Activated naive CD4-positive, alpha-beta T cell treated with anti-CD3 and anti-CD28 coated beads for 36 hours (primary cell): ENCODE measurements around the gene KCP. TPM values are rescaled to one million over a fixed set of nuclear protein-coding genes. Genes with fewer than 3 reads are reported as not detected.
A peak's percentile ranks its signal among the peaks of the same experiment; 100 is the strongest.

Experiments used
- CTCF ChIA-PET: fragments of 350-600 bp; sonication (Branson Sonifier 250); formaldehyde crosslinking; loops from one replicate; lab custom pipeline; 2021; ENCODE audit warnings: antibody characterized with exemption; lab: Charles Lee
- DNase-seq: peaks from one replicate; pipeline ENCODE4 v3.0.0-alpha.2; 2020
- H3K27ac Mint-ChIP-seq: one replicate; pipeline ENCODE4 v1.8.0; 2021; ENCODE audit warnings: mild to moderate bottlenecking, mixed read lengths
- H3K27me3 Mint-ChIP-seq: one replicate; pipeline ENCODE4 v1.8.0; 2021; ENCODE audit warnings: low read depth, mixed read lengths
- H3K36me3 Mint-ChIP-seq: one replicate; pipeline ENCODE4 v1.8.0; 2021; ENCODE audit warnings: low read depth, mixed read lengths
- H3K4me1 Mint-ChIP-seq: one replicate; pipeline ENCODE4 v1.8.0; 2021; ENCODE audit warnings: low read depth, mixed read lengths
- H3K4me3 Mint-ChIP-seq: one replicate; pipeline ENCODE4 v1.8.0; 2021; ENCODE audit warnings: mild to moderate bottlenecking, moderate library complexity, mixed read lengths
- H3K9me3 Mint-ChIP-seq: one replicate; pipeline ENCODE4 v1.8.0; 2021; ENCODE audit warnings: mixed read lengths
- intact Hi-C: fragments of 100-400 bp; cut with micrococcal nuclease; formaldehyde crosslinking; loops from one replicate; pipeline ENCODE4 v1.15.1; 2023
- total RNA-seq, 2 experiments: library from RNA; stranded (reverse); gene quantifications; one replicate each; pipeline ENCODE4 v1.2.3, GENCODE V29; 2021

KCP gene
- total RNA-seq, 2 experiments from 2014 or later, result not detected

DNA sequence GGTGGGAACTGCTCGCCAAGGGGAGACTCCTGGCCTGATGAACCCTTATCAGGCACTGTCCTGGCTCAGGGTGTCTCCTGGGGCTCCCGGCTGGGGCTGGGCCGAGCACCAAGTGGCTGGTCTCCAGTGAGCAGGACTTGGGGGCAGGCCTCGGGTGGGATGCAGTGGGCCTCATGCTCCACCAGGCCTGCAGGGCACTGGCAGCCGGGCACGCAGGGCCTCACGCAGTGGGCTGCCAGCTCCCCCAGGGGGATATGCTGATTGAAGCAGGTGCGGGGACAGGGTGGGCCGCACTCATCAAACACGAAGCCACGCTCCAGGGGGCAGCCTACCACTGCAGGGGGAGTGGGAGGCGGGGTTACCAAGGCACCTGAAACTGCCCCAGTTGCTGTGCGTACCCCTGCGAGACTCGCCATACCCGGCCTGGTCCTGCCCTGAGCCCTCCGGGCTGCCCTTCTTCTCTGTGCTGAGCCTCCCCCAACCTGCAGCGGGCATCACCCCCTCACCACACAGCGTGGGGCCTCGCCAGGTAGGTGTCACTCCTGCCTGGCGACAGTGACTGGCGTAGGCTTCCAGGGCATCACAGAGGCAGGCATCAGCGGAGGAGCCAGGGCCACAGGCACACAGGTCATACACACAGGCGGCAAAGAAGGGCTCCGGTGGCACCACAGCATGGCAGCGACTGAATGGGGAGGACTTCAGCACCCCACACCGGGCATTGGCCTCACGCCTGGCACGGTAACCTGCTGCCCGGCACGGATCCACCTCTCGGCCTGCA, 33.3 kb downstream of the KCP start:
- no peak for DNase-seq
- Mint-ChIP-seq H3K9me3 (no peaks in the 10 kb centered on the region), H3K36me3 (no peaks in the 10 kb centered on the region), H3K27ac (no peak overlapping the region), H3K4me1 (peaks cover 2% of the 10 kb centered on the region), H3K4me3 (no peak overlapping the region), H3K27me3 (no peaks in the 10 kb centered on the region)
- CTCF ChIA-PET, result no interaction called here
- intact Hi-C loops, result no loop called here

DNA sequence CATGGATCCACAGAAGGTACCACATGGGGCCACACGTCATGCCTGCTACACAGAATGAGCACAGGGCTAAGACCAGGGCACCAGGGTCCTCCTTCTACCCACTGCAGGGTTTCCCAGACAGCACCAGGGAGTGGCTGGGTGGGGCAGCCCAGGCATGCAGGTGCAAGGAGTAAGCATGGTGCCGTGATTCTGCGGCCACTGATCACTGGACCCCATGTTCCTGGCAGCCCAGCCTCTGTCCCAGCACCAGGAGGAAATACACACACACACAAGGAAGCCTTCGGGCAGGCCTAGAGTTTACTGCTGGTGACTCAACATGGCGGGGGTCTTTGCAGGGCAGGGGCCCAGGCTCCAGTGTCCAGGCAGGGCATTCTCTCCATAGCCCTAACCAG, 33.9 kb downstream of the KCP start:
- Mint-ChIP-seq H3K4me3 (no peak overlapping the region), H3K4me1 (peaks cover 2% of the 10 kb centered on the region), H3K36me3 (no peaks in the 10 kb centered on the region), H3K9me3 (no peaks in the 10 kb centered on the region), H3K27ac (no peak overlapping the region), H3K27me3 (no peaks in the 10 kb centered on the region)
- CTCF ChIA-PET, result no interaction called here
- intact Hi-C loops, result no loop called here
- DNase-seq, result no peak

DNA sequence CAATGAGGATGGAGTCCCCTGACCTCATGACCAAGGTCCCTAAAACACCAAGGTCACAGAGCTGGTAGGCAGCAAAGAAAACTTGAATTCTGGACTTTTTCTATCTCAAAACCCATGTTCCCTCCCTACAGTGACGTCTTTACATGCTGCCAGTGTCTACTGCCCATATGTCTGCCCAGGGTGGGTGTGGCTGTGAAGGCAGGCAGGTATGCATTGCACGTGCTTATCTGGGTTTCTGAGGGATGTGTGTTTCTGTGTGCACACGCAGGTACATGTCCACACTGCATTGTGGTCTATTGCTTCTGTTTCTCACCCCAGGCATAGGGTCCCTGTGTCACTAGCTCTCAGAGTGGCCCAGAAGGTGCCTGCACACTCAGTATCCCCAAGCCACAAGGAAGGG, 34.4 kb downstream of the KCP start:
- Mint-ChIP-seq H3K36me3 (no peaks in the 10 kb centered on the region), H3K4me1 (peaks cover 2% of the 10 kb centered on the region), H3K27ac (no peak overlapping the region), H3K27me3 (no peaks in the 10 kb centered on the region), H3K9me3 (no peaks in the 10 kb centered on the region), H3K4me3 (no peak overlapping the region)
- intact Hi-C loops, result no loop called here
- CTCF ChIA-PET, result no interaction called here
- DNase-seq, result no peak

DNA sequence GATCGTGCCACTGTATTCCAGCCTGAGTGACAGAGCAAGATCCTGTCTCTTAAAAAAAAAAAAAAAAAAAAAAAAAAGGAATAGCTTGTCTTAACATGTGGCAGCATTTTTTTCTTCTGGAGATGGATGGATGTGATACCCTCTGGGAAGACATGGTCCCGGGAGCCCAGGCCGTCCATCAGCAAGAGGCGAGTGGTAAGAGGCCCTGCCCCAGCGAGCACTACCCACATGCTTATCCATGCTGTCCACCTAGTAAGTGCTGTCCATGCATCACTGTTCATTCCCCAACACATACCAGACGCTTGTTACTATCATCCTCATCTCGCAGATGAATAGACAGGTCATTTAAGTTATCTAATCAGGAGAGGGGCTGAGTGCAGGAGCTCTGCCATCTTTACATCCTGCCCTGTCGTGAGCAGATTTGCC, 35.0 kb downstream of the KCP start:
- no peak for DNase-seq
- H3K27me3 Mint-ChIP-seq, result peaks cover 5% of the 10 kb centered on the region
- H3K36me3 Mint-ChIP-seq, result no peaks in the 10 kb centered on the region
- H3K9me3 Mint-ChIP-seq, result no peaks in the 10 kb centered on the region
- H3K27ac Mint-ChIP-seq, result no peak overlapping the region
- CTCF ChIA-PET, result interaction anchor here (0.6 to 0.7 kb wide), 2 partner anchors 98 to 210 kb away, joined by 3 to 5 read pairs; no protein-coding TSS in a partner anchor
- H3K4me1 Mint-ChIP-seq, result peaks cover 2% of the 10 kb centered on the region
- no peak overlapping the region for H3K4me3 Mint-ChIP-seq
- intact Hi-C loops, result no loop called here

DNA sequence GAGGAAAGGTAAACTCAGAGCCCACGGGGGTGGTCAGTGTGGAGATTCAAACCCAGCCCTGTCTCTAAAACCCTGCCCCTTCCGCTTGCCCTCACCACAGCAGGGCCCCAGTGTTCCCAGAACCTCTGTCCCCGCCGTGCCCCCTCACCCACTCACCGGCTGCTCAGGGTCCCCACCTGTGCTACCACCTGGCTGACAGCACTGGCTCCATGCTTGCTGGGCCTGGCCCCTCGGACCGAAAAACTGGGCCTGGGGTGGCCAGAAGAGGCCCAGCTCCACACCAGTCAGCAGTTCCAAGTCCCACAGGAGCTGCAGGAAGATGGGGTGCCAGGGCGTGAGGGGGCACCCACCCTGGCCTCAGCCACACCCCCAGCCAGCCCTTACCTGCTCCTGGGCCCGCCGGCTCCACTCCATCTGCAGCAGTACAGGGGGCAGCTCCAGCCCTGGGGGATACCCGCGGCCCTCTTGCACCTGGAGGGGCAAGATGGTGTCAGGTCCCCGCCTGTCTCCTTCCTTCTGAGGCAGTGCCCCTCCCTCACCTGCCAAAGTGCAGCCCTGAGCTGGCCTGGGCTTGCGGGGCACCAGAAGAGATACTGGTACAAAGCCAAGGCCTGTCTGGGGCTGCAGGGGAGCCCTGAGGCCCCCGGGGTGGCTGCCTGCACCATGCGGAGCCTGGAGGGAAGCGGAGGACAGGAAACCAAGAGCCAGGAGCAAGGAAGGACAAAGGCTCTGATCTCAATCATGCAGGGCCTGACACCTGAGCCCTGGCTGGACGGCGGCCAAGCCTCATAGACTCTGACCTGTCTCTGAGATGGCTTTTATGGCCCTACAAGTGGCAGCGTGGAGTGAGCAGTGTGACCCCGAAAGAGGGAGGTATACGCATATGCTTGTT, 36.1 kb downstream of the KCP start:
- H3K9me3 Mint-ChIP-seq, result no peaks in the 10 kb centered on the region
- H3K4me3 Mint-ChIP-seq, result no peak overlapping the region
- H3K4me1 Mint-ChIP-seq, result peaks cover 4% of the 10 kb centered on the region
- DNase-seq, result no peak
- no peak overlapping the region for H3K27ac Mint-ChIP-seq
- peaks cover 9% of the 10 kb centered on the region for H3K27me3 Mint-ChIP-seq
- no peaks in the 10 kb centered on the region for H3K36me3 Mint-ChIP-seq
- CTCF ChIA-PET, result interaction anchor here (1.1 to 1.2 kb wide), 2 partner anchors 9 to 12 kb away, joined by 3 read pairs; partner anchors contain the start of gene ATP6V1F
- intact Hi-C loops, result no loop called here

DNA sequence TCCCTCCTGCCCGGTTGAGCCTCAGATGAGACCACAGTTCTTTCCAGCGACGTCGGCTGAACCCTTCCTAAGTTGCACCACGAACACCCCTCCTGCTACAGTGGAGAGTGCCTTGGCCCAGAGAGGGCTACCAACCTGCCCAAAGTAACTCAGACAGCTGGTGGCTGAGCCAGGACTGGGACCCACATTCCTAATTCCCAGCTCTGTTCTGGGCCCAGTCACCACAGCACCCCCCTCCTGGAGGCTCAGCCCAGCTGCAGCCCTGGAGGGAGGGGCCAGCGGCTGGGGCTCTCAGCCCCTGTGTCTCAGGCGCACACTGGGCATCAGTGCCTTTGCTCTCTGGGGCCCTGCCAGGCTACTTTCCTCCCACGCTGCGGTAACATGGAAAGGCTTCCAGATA, 37.3 kb downstream of the KCP start:
- CTCF ChIA-PET, result interaction anchor here (1.0 to 1.6 kb wide), 3 partner anchors 10 to 78 kb away, joined by 3 read pairs; no protein-coding TSS in a partner anchor
- Mint-ChIP-seq H3K27ac (no peak overlapping the region), H3K27me3 (peaks cover 9% of the 10 kb centered on the region), H3K4me1 (peaks cover 4% of the 10 kb centered on the region), H3K36me3 (no peaks in the 10 kb centered on the region), H3K9me3 (no peaks in the 10 kb centered on the region), H3K4me3 (no peak overlapping the region)
- intact Hi-C loops, result no loop called here
- DNase-seq, result no peak

DNA sequence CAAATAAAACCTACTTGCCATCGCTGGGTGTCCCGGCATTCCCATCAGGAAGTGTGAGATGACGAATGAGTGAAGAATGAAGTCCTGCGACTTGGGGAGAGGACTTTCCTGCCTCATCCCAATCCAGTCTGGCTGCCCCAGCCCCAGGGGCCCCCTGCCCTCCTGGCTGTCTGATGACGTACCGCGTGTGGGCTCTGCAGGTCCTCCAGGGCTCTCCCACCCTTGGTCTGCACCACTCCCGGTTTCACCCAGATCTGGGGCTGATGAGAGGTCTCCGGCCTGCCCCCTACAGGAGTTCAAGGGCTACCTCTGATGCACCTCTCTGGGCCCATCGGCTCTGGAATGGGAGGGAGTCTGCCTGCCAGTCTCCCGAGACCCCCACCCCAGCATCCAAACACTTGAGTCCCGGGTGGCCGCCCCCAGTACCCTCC, 38.1 kb downstream of the KCP start:
- Mint-ChIP-seq H3K36me3 (no peaks in the 10 kb centered on the region), H3K27ac (no peak overlapping the region)

DNA sequence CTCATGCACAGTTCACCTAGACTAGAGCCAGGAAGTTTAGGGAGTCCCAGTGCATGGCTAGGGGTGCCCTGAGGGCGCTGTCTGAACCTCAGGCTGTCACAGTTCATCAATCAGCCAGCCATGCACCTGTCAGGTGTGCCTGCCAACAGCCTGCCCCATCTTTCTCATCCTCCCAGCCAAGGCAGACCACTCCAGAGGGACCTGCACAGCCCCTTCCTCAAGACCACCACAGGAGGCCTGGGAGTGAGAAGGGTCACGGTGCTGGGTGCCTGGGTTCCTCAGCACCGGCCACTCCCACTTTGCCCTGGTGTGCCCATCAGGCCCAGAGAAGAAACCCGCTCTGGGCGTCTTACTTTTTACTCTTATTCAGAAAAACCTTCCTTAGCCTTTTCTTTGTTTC, 39.5 kb downstream of the KCP start:
- Mint-ChIP-seq H3K27ac (no peak overlapping the region), H3K9me3 (no peaks in the 10 kb centered on the region), H3K27me3 (peaks cover 9% of the 10 kb centered on the region), H3K4me1 (peaks cover 4% of the 10 kb centered on the region), H3K36me3 (no peaks in the 10 kb centered on the region), H3K4me3 (no peak overlapping the region)
- DNase-seq, result no peak
- intact Hi-C loops, result no loop called here
- CTCF ChIA-PET, result interaction anchor here (1.1 to 2.0 kb wide), 2 partner anchors 9 to 12 kb away, joined by 3 to 6 read pairs; partner anchors contain the start of gene ATP6V1F

More for the DNA sequence above, 38.1 kb downstream of the KCP start:
- CTCF ChIA-PET, result interaction anchor here (0.5 to 2.0 kb wide), 5 partner anchors 11 to 261 kb away, joined by 3 to 6 read pairs (median 3); no protein-coding TSS in a partner anchor
- Mint-ChIP-seq H3K4me1 (peaks cover 4% of the 10 kb centered on the region), H3K9me3 (no peaks in the 10 kb centered on the region), H3K4me3 (no peak overlapping the region), H3K27me3 (peaks cover 9% of the 10 kb centered on the region)
- intact Hi-C loops, result no loop called here
- no peak for DNase-seq

DNA sequence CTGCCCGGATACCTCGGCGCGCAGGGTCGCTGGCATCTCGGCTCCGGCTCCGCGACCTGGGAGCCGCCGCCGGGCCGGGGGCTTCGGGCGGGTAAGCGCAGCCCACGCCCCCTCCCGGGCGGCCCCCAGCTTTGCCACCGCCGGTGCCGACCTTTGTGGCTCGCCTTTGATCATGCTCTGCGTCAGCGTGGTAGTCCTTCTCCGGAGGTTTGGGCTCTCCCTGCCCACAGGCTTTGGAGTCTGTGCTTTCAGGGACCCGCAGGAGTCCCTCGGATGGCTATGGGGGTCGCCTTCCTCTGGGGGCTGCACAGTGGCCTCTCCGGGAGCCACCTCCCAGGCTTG, 40.6 kb downstream of the KCP start:
- H3K27ac Mint-ChIP-seq, result no peak overlapping the region
- peak overlapping the region; percentile 61 for H3K4me3 Mint-ChIP-seq
- H3K27me3 Mint-ChIP-seq, result peaks cover 9% of the 10 kb centered on the region
- peaks cover 3% of the 10 kb centered on the region for H3K36me3 Mint-ChIP-seq
- H3K9me3 Mint-ChIP-seq, result no peaks in the 10 kb centered on the region
- intact Hi-C loops, result loop anchor here (1.0 kb wide), 1 partner anchor 8 kb away; the partner anchor contains the start of gene ATP6V1F
- H3K4me1 Mint-ChIP-seq, result peaks cover 6% of the 10 kb centered on the region
- peak; percentile 18 for DNase-seq
- CTCF ChIA-PET, result interaction anchor here (0.6 to 1.3 kb wide), 3 partner anchors 8 to 267 kb away, joined by 3 to 4 read pairs (median 3); no protein-coding TSS in a partner anchor

DNA sequence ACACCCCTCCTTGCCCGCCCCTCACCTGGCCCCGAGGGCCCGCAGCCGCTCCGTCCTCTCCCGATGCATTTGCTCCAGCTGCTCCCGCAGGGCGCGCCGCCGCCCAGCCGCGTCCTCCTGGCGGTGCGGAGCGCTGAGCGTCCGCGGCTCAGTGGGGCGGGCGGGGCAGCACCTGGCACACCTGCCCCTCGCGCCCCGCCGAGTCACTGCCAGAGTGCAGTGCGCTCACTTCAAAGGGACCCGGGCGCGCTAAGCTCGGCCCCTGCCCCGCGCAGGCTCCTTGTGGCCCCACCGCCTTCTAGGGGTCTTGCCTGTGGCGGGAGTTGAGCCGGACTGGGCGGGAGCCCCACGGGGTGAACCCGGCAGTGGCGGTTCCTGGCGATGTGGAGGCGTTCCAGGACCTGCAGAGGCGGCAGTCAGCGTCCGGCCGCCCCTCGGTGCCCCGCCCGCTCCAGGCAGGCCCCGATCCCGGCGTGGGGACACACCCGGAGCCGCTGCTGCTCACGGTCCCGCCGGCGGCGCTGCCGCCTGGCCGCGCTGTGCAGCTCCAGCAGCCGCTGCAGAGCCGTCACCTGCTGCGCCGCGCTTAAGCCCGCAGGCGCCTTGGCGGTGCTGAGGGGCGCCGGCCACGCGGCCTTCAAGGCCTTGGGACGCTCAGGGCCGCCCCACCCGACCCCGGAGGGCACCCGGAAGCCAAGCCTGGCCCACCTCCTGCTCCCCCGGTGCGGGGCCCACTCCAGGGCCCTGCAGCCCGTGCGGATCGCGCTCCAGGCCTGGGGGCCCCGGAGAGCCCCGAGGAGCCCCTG, 41.2 kb downstream of the KCP start:
- peaks cover 3% of the 10 kb centered on the region for H3K36me3 Mint-ChIP-seq
- DNase-seq, result peak; percentile 50
- no peak overlapping the region for H3K27ac Mint-ChIP-seq
- CTCF ChIA-PET, result interaction anchor here (0.6 to 3.2 kb wide), 4 partner anchors 8 to 267 kb away, joined by 3 to 12 read pairs (median 4); no protein-coding TSS in a partner anchor
- H3K9me3 Mint-ChIP-seq, result no peaks in the 10 kb centered on the region
- intact Hi-C loops, result no loop called here
- H3K4me3 Mint-ChIP-seq, result peak overlapping the region; percentile 55
- peaks cover 9% of the 10 kb centered on the region for H3K4me1 Mint-ChIP-seq
- H3K27me3 Mint-ChIP-seq, result peaks cover 9% of the 10 kb centered on the region

DNA sequence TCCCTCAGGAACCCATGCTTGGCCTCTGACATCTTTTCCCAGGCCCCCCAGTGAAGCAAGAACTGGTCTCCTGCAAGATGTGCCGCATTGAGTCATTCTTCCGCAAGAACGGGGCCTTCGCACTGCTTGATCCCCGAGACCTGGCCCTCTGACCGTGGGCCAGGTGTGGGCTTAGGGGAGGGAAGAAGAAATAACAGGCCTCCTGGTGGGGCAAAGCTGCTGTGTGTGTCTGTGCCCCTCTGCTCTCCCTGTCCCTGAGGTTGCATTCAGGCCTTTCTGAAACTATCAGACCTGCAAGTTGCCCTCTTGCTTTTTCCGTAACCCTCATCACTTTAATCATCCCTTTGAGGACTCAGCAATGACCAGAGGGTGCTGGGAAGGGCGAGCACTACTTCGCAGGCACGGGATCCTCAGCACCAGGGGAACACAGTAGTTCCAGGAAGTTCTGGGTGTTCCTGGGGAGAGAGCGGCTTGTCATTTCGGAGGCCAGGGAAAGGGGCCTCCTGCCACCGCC, 41.8 kb downstream of the KCP start:
- Mint-ChIP-seq H3K9me3 (no peaks in the 10 kb centered on the region), H3K36me3 (peaks cover 3% of the 10 kb centered on the region), H3K4me1 (peaks cover 13% of the 10 kb centered on the region), H3K4me3 (peak overlapping the region; percentile 55), H3K27me3 (peaks cover 9% of the 10 kb centered on the region), H3K27ac (no peak overlapping the region)
- intact Hi-C loops, result no loop called here
- DNase-seq, result no peak
- CTCF ChIA-PET, result interaction anchor here (1.2 to 3.2 kb wide), 2 partner anchors 15 to 223 kb away, joined by 3 to 12 read pairs; no protein-coding TSS in a partner anchor
